KOPT-K1 (cell line): ENCODE measurements around the gene EEF1A2.

Experiments
- H3K27ac ChIP-seq: fragments of 200-600 bp; sonication (generic); 2 replicates; pipeline ENCODE4 v1.5.1; 2016; ENCODE audit warnings: antibody characterized with exemption, mild to moderate bottlenecking, low read depth, low read length; ENCODE audit not compliant: poor library complexity, severe bottlenecking
- H3K36me3 ChIP-seq: fragments of 200-600 bp; sonication (generic); 2 replicates; pipeline ENCODE4 v1.5.1; 2017; ENCODE audit warnings: antibody characterized with exemption, mild to moderate bottlenecking, low read length, moderate library complexity; ENCODE audit not compliant: insufficient read depth
- H3K9me3 ChIP-seq: fragments of 200-600 bp; sonication (generic); 2 replicates; pipeline ENCODE4 v1.5.1; 2017; ENCODE audit warnings: antibody characterized with exemption, low read length, mild to moderate bottlenecking; ENCODE audit not compliant: insufficient read depth, poor library complexity, severe bottlenecking

Gene EEF1A2

DNA sequence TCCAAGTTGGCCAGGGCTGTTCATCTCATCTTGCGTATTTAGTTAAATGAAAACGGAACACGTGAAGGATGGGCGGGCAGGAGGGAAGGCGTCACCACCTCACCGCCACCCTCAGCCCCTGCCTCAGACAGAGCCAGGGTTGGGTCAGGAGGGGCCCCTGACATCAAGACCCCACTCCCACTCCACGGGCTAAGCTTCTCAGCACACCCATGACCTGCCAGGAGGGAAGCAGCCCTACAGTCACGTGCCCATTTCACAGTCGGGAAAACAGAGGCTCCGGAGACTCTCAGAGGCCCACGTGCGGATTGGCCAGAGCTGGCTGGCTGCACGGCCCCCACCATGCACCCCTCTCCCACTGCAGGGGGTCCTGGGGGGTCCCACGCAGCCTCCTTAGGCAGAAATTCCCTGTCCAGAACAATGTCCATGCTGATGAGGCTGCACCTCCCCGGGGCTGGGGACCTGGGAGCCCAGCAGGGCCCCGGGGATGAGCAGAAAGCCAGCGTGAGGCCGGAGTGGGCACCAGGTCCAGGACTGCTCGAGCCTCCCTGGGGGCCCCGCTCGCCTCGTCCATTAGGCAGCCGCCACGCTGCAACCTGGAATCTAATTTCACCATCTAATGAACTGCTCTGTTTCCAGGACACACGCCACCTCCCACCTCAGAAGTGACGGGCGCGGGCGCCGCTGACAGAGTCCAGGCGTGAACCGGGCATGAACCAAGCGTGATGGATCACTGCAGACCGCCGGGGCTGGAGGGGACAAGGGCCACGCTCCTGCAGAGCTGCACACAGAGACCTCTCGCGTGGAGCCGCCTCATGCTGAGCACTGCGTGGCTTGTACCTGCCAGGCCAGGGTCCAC lies 42.2 kb downstream of the EEF1A2 start:
- H3K27ac ChIP-seq: no peak overlapping the region

GRCh38 chr20:63455568-63455859 lies 43.4 kb downstream of the EEF1A2 start:
- H3K9me3 ChIP-seq: no peaks in the 10 kb centered on the region
- H3K27ac ChIP-seq: no peak overlapping the region

More for the DNA sequence above, 42.2 kb downstream of the EEF1A2 start:
- Histone ChIP-seq H3K36me3 (no peaks in the 10 kb centered on the region), H3K9me3 (no peaks in the 10 kb centered on the region)

GRCh38 chr20:63454731-63455567 lies 43.9 kb downstream of the EEF1A2 start:
- no peaks in the 10 kb centered on the region for H3K9me3 ChIP-seq
- no peak overlapping the region for H3K27ac ChIP-seq
- no peaks in the 10 kb centered on the region for H3K36me3 ChIP-seq

More at GRCh38 chr20:63455568-63455859, 43.4 kb downstream of the EEF1A2 start:
- no peaks in the 10 kb centered on the region for H3K36me3 ChIP-seq

DNA sequence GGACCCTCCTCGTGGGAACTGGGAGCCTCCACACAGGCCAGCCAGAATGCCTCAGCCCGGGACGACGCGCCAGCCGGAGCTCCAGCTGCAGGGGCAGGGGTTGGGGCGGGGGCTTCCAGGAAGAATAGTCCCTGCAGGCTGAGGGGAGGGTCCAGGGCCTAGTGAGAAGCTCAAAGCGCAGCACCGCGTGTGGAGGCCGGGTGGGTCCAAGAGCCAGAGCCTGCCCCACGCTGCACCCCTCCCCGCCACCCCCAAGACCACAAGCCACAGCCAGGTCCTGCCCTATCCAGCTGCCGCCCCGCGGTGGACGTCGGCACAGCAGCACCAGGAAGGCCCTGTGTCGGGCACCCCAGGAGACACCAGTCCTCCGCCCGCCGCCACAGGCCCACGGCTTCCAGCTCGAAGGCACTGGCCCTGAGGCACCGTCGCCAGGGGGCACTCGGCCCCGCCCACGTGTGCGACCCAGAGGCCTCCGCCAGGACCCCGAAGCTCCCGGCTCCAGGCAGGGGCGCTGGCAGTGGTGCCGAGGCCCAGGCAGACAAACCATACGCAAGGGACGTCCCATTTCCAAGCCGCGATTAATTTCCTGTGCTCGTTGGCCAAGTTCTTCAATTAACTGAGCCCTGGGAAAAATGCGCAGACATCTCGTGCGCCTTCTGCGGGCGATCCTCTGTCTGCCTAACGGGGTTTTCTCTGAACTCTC lies 45.9 kb downstream of the EEF1A2 start:
- Histone ChIP-seq H3K27ac (no peak overlapping the region), H3K9me3 (no peaks in the 10 kb centered on the region), H3K36me3 (no peaks in the 10 kb centered on the region)

DNA sequence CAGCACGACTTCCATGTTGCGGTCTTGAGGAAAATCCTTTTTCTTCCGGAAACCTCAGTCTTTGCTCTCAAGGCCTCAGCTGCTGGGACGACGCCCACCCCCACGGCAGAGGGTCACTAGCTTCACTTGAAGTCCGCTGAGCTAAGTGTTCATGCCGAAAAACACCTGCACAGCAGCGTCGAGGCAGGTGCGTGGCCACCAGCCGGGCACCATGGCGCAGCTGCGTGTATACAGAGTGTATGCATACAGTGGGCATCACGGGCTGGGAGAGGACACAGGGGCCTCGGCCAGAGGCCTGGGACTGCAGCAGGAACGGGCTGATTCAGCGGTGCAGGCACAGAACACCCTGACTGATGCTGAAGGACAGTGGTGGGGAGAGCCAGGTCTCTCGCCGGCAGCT lies 46.5 kb downstream of the EEF1A2 start:
- Histone ChIP-seq H3K27ac (no peak overlapping the region), H3K9me3 (no peaks in the 10 kb centered on the region), H3K36me3 (no peaks in the 10 kb centered on the region)

- no peaks in the 10 kb centered on the region for H3K9me3 ChIP-seq
- H3K36me3 ChIP-seq: no peaks in the 10 kb centered on the region
- no peak overlapping the region for H3K27ac ChIP-seq
Observed at GRCh38 chr20:63451821-63452220, 47.1 kb downstream of the EEF1A2 start.

GRCh38 chr20:63449796-63450730 lies 48.8 kb downstream of the EEF1A2 start:
- no peaks in the 10 kb centered on the region for H3K36me3 ChIP-seq
- no peaks in the 10 kb centered on the region for H3K9me3 ChIP-seq
- no peak overlapping the region for H3K27ac ChIP-seq

- H3K36me3 ChIP-seq: no peaks in the 10 kb centered on the region
- H3K9me3 ChIP-seq: no peaks in the 10 kb centered on the region
- no peak overlapping the region for H3K27ac ChIP-seq
Observed at GRCh38 chr20:63449025-63449424, 49.9 kb downstream of the EEF1A2 start.

GRCh38 chr20:63448031-63448430 lies 50.9 kb downstream of the EEF1A2 start:
- Histone ChIP-seq H3K36me3 (no peaks in the 10 kb centered on the region), H3K9me3 (no peaks in the 10 kb centered on the region), H3K27ac (no peak overlapping the region)

- Histone ChIP-seq H3K36me3 (no peaks in the 10 kb centered on the region), H3K9me3 (no peaks in the 10 kb centered on the region), H3K27ac (no peak overlapping the region)
Observed at GRCh38 chr20:63447320-63447719, 51.6 kb downstream of the EEF1A2 start.

GRCh38 chr20:63446216-63447024 lies 52.5 kb downstream of the EEF1A2 start:
- Histone ChIP-seq H3K36me3 (no peaks in the 10 kb centered on the region), H3K27ac (no peak overlapping the region), H3K9me3 (no peaks in the 10 kb centered on the region)

DNA sequence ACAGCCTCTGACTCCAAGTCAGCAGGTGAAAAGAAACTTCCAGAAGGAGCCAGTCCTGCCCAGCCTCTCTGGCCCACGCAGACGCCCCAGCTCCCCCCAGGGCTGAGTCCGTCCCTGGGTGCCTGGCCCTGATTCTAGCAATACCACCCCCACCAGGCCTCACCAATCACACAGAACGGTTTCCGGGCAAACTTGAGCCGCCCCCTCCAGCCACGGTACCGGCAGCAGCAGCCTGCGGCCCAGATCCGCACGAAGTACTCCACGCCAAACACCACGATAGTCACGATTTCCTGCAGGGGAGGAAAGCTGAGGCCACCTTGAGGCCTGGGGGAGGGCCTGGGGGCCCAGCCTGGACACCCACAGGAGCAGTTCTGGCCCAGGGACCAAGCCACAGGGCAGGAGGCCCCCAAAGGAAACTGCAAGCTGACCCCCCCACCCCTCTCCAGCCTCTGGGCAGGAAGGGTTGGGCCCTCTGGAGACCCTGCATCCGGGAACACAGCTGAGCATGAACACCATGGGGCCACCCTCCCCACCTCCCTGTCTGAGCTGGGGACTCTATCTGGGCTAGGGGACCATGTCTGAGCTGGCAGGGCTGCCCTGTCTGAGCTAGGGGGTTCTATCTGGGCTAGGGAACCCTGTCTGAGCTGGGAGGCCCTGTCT lies 53.7 kb downstream of the EEF1A2 start:
- Histone ChIP-seq H3K9me3 (no peaks in the 10 kb centered on the region), H3K27ac (no peak overlapping the region), H3K36me3 (no peaks in the 10 kb centered on the region)

- H3K27ac ChIP-seq: no peak overlapping the region
- no peaks in the 10 kb centered on the region for H3K36me3 ChIP-seq
- no peaks in the 10 kb centered on the region for H3K9me3 ChIP-seq
Observed at GRCh38 chr20:63444548-63444947, 54.3 kb downstream of the EEF1A2 start.
